ENCODE measurements around the gene PRRX2. TPM values are rescaled to one million over a fixed set of nuclear protein-coding genes. Genes with fewer than 3 reads are reported as not detected.

PRRX2 gene
- total RNA-seq, 1 donor, result 27.5 TPM

- Histone ChIP-seq H3K4me1 (ENCODE audit: insufficient read depth, low read length) (peaks cover 36% of the 10 kb centered on the region), H3K9me3 (ENCODE audit: low read depth, low read length) (no peaks in the 10 kb centered on the region), H3K79me2 (ENCODE audit: insufficient read depth, low read length) (peaks cover 8% of the 10 kb centered on the region), H4K20me1 (ENCODE audit: insufficient read depth, low read length) (no peaks in the 10 kb centered on the region), H3K4me3 (ENCODE audit: insufficient read depth, low read length) (no peak overlapping the region), H3K27ac (ENCODE audit: low read depth, low read length) (peak overlapping the region; percentile 23), H3K36me3 (ENCODE audit: insufficient read depth, low read length) (no peaks in the 10 kb centered on the region), H3K4me2 (ENCODE audit: insufficient read depth, low read length) (no peak overlapping the region), H2AFZ (ENCODE audit: low read length) (no peak overlapping the region), H3K27me3 (ENCODE audit: insufficient read depth, low read length) (no peaks in the 10 kb centered on the region)
- DNase-seq (ENCODE audit: insufficient read length, low spot score, missing footprints), result peak; percentile 67
- no peak for TF ChIP-seq CTCF (IDR thresholded peaks at IDR 0.05; ENCODE audit: extremely low read depth, low read depth, low read length)
These were observed 43.3 kb downstream of the PRRX2 start for GRCh38 chr9:129708793-129709192.

- H3K4me3 ChIP-seq (ENCODE audit: insufficient read depth, low read length), result no peak overlapping the region
- peaks cover 2% of the 10 kb centered on the region for H3K79me2 ChIP-seq (ENCODE audit: insufficient read depth, low read length)
- H3K4me1 ChIP-seq (ENCODE audit: insufficient read depth, low read length), result peaks cover 36% of the 10 kb centered on the region
- no peak overlapping the region for H3K4me2 ChIP-seq (ENCODE audit: insufficient read depth, low read length)
- no peaks in the 10 kb centered on the region for H3K9me3 ChIP-seq (ENCODE audit: low read depth, low read length)
- no peaks in the 10 kb centered on the region for H4K20me1 ChIP-seq (ENCODE audit: insufficient read depth, low read length)
- no peaks in the 10 kb centered on the region for H3K36me3 ChIP-seq (ENCODE audit: insufficient read depth, low read length)
- H3K27ac ChIP-seq (ENCODE audit: low read depth, low read length), result no peak overlapping the region
- no peak for TF ChIP-seq CTCF (IDR thresholded peaks at IDR 0.05; ENCODE audit: extremely low read depth, low read depth, low read length)
- peak; percentile 27 for DNase-seq (ENCODE audit: insufficient read length, low spot score, missing footprints)
- H2AFZ ChIP-seq (ENCODE audit: low read length), result no peak overlapping the region
- H3K27me3 ChIP-seq (ENCODE audit: insufficient read depth, low read length), result no peaks in the 10 kb centered on the region
These were observed 44.2 kb downstream of the PRRX2 start for GRCh38 chr9:129709438-129710168.

GRCh38 chr9:129710169-129710453, 44.7 kb downstream of the PRRX2 start:
- H4K20me1 ChIP-seq (ENCODE audit: insufficient read depth, low read length), result no peaks in the 10 kb centered on the region
- TF ChIP-seq CTCF (IDR thresholded peaks at IDR 0.05; ENCODE audit: extremely low read depth, low read depth, low read length), result no peak
- no peak overlapping the region for H2AFZ ChIP-seq (ENCODE audit: low read length)
- no peaks in the 10 kb centered on the region for H3K9me3 ChIP-seq (ENCODE audit: low read depth, low read length)
- no peak overlapping the region for H3K4me2 ChIP-seq (ENCODE audit: insufficient read depth, low read length)
- no peak overlapping the region for H3K4me3 ChIP-seq (ENCODE audit: insufficient read depth, low read length)
- H3K79me2 ChIP-seq (ENCODE audit: insufficient read depth, low read length), result peaks cover 2% of the 10 kb centered on the region
- no peaks in the 10 kb centered on the region for H3K36me3 ChIP-seq (ENCODE audit: insufficient read depth, low read length)
- H3K27me3 ChIP-seq (ENCODE audit: insufficient read depth, low read length), result no peaks in the 10 kb centered on the region
- H3K27ac ChIP-seq (ENCODE audit: low read depth, low read length), result no peak overlapping the region
- peak; percentile 11 for DNase-seq (ENCODE audit: insufficient read length, low spot score, missing footprints)
- H3K4me1 ChIP-seq (ENCODE audit: insufficient read depth, low read length), result peaks cover 40% of the 10 kb centered on the region

GRCh38 chr9:129712634-129713401, 47.4 kb downstream of the PRRX2 start:
- Histone ChIP-seq H3K36me3 (ENCODE audit: insufficient read depth, low read length) (no peaks in the 10 kb centered on the region), H3K9me3 (ENCODE audit: low read depth, low read length) (no peaks in the 10 kb centered on the region), H3K27me3 (ENCODE audit: insufficient read depth, low read length) (no peaks in the 10 kb centered on the region), H4K20me1 (ENCODE audit: insufficient read depth, low read length) (no peaks in the 10 kb centered on the region), H3K79me2 (ENCODE audit: insufficient read depth, low read length) (peaks cover 2% of the 10 kb centered on the region), H3K4me2 (ENCODE audit: insufficient read depth, low read length) (peak overlapping the region; percentile 74), H2AFZ (ENCODE audit: low read length) (peak overlapping the region; percentile 61), H3K4me1 (ENCODE audit: insufficient read depth, low read length) (peaks cover 52% of the 10 kb centered on the region), H3K27ac (ENCODE audit: low read depth, low read length) (peak overlapping the region; percentile 96), H3K4me3 (ENCODE audit: insufficient read depth, low read length) (peak overlapping the region; percentile 27)
- peak; percentile 96 for DNase-seq (ENCODE audit: insufficient read length, low spot score, missing footprints)
- peak; percentile 3 for TF ChIP-seq CTCF (IDR thresholded peaks at IDR 0.05; ENCODE audit: extremely low read depth, low read depth, low read length)

All from osteoblast (primary cell).